ENCODE results near the gene SYNE1.
"Not testable (repeated sequence)": the region's sequence is repeated elsewhere in the genome, so short reads cannot be mapped to it uniquely, and the experiment has no call there.

Gene SYNE1

DNA sequence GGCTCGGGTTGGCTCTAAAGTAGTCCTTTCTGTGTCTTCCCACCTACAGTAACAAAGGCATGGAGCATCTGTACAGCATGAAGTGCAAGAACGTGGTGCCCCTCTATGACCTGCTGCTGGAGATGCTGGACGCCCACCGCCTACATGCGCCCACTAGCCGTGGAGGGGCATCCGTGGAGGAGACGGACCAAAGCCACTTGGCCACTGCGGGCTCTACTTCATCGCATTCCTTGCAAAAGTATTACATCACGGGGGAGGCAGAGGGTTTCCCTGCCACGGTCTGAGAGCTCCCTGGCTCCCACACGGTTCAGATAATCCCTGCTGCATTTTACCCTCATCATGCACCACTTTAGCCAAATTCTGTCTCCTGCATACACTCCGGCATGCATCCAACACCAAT is 538.5 kb downstream of the SYNE1 start:
- no peak for DNase-seq (ENCODE audit: low read depth in 2 of 2)

DNA sequence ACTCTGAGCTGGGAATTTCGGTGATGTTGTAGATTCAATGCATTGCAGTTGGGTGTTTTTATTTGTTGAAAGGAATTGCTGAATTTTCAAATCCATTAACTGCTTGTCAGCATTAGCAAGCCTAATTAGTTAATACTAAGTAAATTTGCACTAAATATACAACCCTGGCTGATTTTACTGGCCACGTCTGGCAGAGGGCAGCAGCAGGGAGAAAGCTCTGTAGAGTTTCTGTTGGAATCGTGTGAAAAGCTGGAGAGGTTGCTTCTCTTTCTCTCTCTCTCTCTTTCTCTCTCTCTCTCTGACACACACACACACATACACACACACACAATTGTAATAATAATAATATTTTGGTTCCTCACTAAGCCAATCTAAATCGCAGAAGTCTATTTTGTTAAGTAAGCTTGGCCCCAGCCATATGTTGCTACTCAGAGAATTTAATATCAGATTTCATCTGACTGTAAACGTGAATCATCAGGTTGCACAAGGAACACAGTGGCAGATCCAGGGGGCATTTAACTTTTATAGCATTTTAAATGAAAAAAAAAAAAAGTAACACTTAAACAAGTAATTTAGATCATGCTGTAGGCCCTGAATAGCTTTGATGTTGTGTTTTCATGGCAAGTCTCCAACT is 540.2 kb downstream of the SYNE1 start:
- DNase-seq (ENCODE audit: low read depth in 2 of 2) = no peak

DNA sequence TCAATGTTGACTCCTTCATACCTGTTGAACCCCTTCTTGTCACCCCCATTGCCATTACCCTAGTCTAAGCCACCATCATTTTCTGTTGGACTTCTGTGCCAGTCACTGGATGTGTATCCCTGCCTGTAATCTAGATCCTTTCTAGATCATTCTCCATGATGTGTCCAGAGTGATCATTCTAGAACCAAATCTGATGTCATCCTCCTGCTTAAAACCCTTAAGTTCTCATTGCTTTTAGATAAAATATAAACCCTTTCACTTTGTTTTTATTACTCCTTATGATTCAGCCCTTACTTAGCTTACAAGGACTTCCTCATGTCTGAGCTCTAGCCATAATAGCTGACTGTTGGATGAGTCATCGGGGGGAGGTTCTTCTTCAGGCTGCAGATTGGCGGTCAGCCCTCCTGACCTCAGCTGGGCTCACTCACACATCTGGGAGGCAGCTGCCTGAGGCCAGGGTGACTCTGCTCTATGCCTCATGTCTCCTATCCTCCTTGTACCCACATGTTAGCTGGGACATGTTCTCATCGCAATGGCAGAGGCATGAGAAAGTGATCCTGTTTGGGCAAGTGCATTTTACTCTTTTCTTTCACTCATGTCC is 542.1 kb downstream of the SYNE1 start:
- peak in 1 of 2 donors; percentile 2 for DNase-seq (ENCODE audit: low read depth in 2 of 2)

DNA sequence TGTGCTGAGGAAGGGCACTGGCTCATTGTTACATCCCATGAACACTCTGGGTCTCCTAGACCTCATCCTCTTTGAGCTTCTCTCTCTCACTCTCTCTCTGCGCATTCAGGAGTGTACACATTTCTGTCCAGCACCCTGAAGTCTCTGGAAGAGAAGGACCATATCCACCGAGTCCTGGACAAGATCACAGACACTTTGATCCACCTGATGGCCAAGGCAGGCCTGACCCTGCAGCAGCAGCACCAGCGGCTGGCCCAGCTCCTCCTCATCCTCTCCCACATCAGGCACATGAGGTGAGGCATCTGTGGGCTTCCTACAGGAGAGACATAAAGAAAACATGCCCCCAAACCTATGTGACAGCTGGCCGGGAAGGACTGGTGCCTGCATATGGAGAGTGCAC is 542.9 kb downstream of the SYNE1 start:
- no peak for DNase-seq (ENCODE audit: low read depth in 2 of 2)

DNA sequence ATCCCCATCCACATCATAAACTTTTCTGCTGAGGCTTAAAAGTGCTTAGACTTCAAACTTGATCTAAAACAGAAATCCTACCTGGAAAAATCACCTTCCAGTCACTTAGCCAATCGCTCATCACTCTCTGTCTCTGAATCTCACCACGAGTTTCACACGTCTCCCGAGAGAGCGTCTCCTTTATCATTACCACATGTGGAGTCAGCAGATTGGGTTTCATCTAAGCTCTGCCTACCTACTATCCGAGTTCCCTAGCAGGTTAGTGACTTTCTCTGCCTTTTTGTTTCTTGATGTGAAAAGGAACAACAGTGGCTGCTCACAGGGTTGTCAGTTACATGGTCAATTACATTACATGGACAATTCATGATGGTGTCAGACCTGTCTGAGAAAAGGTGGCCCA is 543.5 kb downstream of the SYNE1 start:
- DNase-seq (ENCODE audit: low read depth in 2 of 2) = no peak

DNA sequence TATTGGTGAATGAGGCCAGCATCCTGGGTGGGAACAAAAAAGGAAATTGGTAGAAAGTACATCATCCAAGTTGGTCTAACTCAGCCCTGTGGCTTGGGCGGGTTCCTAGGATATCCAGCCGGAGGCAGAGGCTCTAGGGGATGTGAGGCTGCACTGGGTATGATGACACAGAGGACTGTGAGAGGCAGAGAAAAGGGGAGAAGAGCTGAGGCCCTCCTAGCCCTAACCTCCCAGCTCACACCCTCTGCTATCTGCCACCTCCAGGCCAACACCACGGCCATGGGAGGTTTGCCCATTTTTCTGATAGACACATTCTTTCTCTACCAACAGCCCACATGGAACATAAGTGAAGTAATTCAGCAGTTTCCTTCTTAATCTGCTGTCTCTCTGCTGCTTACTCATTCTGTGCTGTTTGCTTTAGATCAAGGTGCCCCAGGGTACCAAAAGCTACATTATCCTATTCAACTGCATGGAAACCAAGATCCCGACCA is 545.3 kb downstream of the SYNE1 start:
- no peak for DNase-seq (ENCODE audit: low read depth in 2 of 2)

DNA sequence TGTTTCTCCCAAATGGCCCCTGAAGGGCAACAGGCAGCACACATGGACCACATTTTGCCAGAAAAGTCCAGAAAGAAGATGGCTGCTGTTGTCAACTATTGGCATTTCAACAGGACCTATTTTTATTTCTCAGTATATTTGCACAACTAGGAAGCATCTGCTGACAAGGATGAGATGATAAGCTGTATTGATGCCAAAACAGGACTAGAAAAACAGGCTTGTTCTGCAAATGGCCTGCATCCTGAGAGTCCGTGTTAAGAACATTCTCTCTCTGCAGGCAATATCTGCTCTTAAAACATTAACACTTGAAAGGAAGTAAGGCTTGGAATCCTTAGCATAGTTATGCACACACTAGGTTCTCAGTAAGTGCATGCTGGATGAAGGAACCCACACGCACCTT is 546.0 kb downstream of the SYNE1 start:
- DNase-seq (ENCODE audit: low read depth in 2 of 2) = no peak

DNA sequence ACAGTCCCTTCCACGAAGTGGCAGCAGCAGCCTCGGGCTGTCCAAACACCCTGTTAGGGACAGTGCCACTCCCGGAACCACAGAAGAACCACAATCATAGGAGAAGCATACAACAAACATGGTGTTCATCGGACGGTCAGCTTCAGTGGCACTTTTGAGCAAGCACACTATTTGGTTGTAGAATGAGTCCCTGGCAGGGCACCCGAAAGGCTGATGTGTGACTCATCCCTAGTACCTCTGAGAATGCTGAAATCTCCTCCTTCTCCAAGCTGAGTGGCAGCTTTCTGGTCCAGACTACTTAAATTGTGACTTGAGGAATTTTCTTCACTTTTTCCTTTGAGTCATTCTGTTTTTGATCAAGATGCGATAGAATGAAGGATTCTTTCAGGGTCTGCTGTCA is 547.2 kb downstream of the SYNE1 start:
- no peak for DNase-seq (ENCODE audit: low read depth in 2 of 2)

DNA sequence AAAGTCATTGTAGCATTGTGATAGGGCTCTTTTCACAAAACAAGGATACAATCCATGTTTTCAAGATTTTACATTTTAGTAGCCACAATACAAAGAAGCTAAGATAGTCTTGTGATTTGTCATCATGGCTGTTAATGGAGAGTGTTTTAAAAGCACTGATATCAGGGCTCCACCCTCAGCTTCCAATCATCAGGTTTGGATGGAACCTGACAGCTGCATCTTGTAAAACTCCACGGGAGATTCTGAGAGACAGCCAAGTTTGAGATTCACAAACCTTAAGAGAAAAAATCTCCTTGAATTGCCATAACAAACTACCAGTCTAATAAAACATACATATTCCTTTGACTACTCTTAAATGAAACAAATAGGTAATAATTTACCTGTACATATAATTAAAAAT is 549.5 kb downstream of the SYNE1 start:
- DNase-seq (ENCODE audit: low read depth in 2 of 2) = no peak

DNA sequence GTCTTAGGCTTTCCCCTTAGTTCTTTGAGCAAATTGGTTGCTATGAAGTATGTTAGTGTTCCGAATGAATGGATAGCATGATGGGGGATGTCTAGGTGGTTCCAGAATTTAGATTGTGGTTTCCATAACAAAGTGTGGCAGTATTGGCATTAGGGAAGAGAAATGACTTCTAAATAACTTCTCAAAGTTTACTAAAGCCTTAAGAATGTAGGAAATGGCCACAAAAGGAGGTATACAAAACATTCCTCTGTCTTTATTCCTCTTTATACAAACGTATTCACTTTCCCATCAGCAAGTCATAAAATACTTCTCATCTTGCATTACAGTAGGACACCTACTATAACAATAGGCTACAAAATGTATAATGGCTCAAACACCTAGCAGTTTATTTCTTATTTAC is 550.1 kb downstream of the SYNE1 start:
- DNase-seq (ENCODE audit: low read depth in 2 of 2) = no peak

DNA sequence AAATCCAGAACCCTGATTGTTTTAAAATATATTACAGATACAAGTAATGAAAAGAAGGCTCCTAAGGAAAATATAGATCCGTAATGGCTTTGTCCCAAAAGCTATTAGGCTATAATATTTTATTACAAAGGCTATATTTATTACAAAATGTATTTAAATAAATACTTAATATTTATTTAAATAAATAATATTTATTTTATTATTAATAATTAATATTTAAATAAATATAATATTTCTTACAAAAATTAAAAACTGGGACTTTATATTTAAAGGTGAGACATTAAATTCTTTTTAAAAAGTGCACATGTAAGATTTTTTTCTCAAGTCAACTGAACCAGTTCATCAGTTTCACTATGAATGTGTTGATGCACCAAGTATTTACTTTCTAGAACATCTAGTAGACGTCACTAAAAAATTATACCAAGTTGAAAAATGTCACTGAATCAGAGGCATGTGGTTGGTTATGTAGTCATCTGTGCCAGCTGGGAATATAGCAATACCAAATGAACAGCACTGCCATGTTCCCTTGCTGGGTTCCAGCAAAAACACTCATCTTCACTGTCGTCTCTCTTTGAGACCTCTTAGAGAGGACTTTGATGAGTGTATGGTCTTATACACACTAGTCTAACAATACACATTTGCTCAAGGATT is 550.8 kb downstream of the SYNE1 start:
- DNase-seq (ENCODE audit: low read depth in 2 of 2) = no peak

DNA sequence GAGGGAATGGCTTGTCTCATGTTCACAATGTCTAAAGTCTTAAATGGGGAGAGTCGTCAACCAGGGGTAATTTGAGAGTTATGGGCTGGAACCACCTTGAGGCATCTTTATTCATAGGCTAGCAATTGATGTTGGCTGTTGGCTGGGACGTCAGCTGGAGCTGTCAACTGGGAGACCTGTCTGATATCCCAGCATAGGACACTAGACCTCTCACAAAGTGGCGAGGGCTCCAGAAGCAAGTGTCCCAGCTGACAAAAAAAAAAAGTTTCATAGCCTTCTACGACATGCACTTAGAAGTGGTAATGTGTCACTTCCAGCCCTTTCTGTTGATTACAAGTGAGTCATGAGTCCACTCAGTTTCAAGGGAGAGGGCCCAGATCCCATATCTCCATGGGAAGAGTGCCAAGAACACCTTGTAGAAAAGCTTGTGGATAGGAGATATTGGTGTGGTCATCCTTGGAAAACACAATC is 551.7 kb downstream of the SYNE1 start:
- no peak for DNase-seq (ENCODE audit: low read depth in 2 of 2)

DNA sequence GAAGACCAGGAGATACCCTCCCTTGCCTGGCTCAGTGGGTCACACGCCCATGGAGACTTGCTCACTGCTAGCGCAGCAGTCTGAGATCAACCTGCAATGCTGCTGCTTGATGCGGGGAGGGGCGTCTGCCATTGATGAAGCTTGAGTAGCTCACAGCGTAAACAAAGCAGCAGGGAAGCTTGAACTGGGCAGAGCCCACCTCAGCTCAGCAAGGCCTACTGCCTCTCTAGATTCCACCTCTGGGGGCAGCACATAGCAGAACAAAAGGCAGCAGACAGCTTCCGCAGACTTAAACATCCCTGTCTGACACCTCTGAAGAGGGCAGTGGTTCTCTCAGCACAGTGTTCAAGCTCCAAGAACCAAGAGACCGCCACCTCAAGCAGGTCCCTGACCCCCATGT is 558.4 kb downstream of the SYNE1 start:
- no peak for DNase-seq (ENCODE audit: low read depth in 2 of 2)

DNA sequence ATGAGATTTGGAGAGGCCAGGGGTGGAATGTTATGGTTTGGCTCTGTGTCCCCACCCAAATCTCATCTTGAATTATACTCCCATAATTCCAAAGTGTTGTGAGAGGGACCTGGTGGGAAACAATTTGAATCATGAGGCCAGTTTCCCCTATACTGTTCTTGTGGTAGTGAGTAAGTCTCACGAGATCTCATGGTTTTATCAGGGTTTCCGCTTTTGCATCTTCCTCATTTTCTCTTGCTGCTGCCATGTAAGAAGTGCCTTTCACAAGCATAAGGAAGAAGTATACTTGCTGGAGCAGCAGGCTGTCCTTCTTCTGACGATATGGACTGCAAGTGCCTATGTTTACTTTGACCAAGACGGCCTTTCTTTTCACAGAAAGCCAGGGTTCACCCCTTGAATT is 559.2 kb downstream of the SYNE1 start:
- no peak for DNase-seq (ENCODE audit: low read depth in 2 of 2)

DNA sequence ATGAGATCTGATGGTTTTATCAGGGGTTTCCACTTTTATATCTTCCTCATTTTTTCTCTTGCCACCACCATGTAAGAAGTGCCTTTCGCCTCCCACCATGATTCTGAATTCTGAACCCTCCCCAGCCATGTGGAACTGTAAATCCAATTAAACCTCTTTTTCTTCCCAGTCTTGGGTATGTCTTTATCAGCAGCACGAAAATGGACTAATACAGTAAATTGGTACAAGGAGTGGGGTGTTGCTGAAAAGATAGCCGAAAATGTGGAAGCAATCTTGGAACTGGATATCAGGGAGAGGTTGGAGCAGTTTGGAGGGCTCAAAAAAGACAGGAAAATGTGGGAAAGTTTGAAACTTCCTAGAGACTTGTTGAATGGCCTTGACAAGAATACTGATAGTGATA is 560.9 kb downstream of the SYNE1 start:
- not testable (repeated sequence) for DNase-seq (ENCODE audit: low read depth in 2 of 2)

DNA sequence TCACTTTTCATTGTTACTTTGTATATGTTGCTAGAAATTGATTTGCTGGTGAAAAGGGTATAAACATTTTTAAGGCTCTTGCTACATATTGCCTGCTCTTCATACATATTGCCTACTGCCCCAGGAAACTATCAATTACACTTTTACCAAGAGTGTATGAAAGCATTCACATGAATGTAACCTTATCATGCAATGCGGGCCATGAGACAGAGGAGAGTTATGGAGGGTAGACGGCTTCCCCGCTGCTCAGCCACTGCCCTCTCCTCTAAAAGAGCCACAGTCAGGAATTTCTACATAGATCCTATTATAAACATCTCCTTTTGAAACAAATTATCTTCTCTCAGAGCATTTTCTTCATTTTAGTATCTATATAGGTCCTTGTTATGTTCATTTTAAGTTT is 565.3 kb downstream of the SYNE1 start:
- DNase-seq (ENCODE audit: low read depth in 2 of 2) = no peak

Measured in stimulated activated CD8-positive, alpha-beta memory T cell treated with anti-CD3 and anti-CD28 coated beads, Interleukin-7, amount 100 ng/mL, for 4 hours (primary cell).